Glutamatergic neuron (in vitro differentiated cells): Measurements from ENCODE around the gene MICU2. TPM values are rescaled to one million over a fixed set of nuclear protein-coding genes. Genes with fewer than 3 reads are reported as not detected.

Experiments
- DNase-seq: peaks from one replicate; pipeline ENCODE4 v3.0.0; 2022
- H3K27ac Mint-ChIP-seq: one replicate; pipeline ENCODE4 v1.8.0; 2020; ENCODE audit warnings: mild to moderate bottlenecking, mixed read lengths, inconsistent platforms; ENCODE audit not compliant: unreplicated experiment
- H3K27me3 Mint-ChIP-seq: one replicate; pipeline ENCODE4 v1.8.0; 2020; ENCODE audit warnings: mild to moderate bottlenecking, moderate library complexity, mixed read lengths, inconsistent platforms; ENCODE audit not compliant: unreplicated experiment
- H3K36me3 Mint-ChIP-seq: one replicate; pipeline ENCODE4 v1.8.0; 2020; ENCODE audit warnings: mild to moderate bottlenecking, mixed read lengths, inconsistent platforms; ENCODE audit not compliant: unreplicated experiment
- H3K4me1 Mint-ChIP-seq: one replicate; pipeline ENCODE4 v1.8.0; 2020; ENCODE audit warnings: mild to moderate bottlenecking, low read depth, mixed read lengths, inconsistent platforms; ENCODE audit not compliant: unreplicated experiment
- H3K4me3 Mint-ChIP-seq: one replicate; pipeline ENCODE4 v1.8.0; 2020; ENCODE audit warnings: mild to moderate bottlenecking, mixed read lengths, inconsistent platforms; ENCODE audit not compliant: unreplicated experiment
- H3K9me3 Mint-ChIP-seq: one replicate; pipeline ENCODE4 v1.8.0; 2020; ENCODE audit warnings: mild to moderate bottlenecking, moderate library complexity, mixed read lengths, inconsistent platforms; ENCODE audit not compliant: unreplicated experiment
- CTCF ChIP-seq: fragments of 200-600 bp; sonication (generic); IDR thresholded peaks from one replicate; pipeline ENCODE4 v1.5.0; 2021; ENCODE audit not compliant: partially characterized antibody, unreplicated experiment
- total RNA-seq: library from RNA; stranded (reverse); fragmentation: NEBNext Ultra II Directional; extraction: Animal tissue kit (Norgen Biotek cat#: 25700); gene quantifications from one replicate; pipeline ENCODE4 v1.2.1, GENCODE V29; 2021; ENCODE audit not compliant: unreplicated experiment

The MICU2 gene
- total RNA-seq, 1 donor from 2014 or later = 37.2 TPM

GRCh38 chr13:21584973-21585592 lies 18.9 kb downstream of the MICU2 start:
- Mint-ChIP-seq H3K9me3 (peaks cover 2% of the 10 kb centered on the region), H3K4me3 (no peak overlapping the region), H3K4me1 (peaks cover 3% of the 10 kb centered on the region), H3K27ac (no peak overlapping the region), H3K36me3 (no peaks in the 10 kb centered on the region), H3K27me3 (peaks cover 2% of the 10 kb centered on the region)
- no peak for DNase-seq
- no peak for TF ChIP-seq CTCF

- no peak for TF ChIP-seq CTCF
- peaks cover 2% of the 10 kb centered on the region for H3K27me3 Mint-ChIP-seq
- no peak for DNase-seq
- no peaks in the 10 kb centered on the region for H3K36me3 Mint-ChIP-seq
- H3K9me3 Mint-ChIP-seq = peaks cover 2% of the 10 kb centered on the region
- H3K4me1 Mint-ChIP-seq = peaks cover under 1% of the 10 kb centered on the region
- H3K4me3 Mint-ChIP-seq = no peak overlapping the region
- H3K27ac Mint-ChIP-seq = no peak overlapping the region
Measured at GRCh38 chr13:21583478-21583877, 20.5 kb downstream of the MICU2 start.

- Mint-ChIP-seq H3K27me3 (no peaks in the 10 kb centered on the region), H3K27ac (no peak overlapping the region)
Measured at GRCh38 chr13:21580736-21581135, 23.2 kb downstream of the MICU2 start.

GRCh38 chr13:21579754-21580316 lies 24.1 kb downstream of the MICU2 start:
- no peak overlapping the region for H3K4me3 Mint-ChIP-seq
- no peaks in the 10 kb centered on the region for H3K36me3 Mint-ChIP-seq
- H3K27me3 Mint-ChIP-seq = no peaks in the 10 kb centered on the region
- TF ChIP-seq CTCF = no peak
- no peak overlapping the region for H3K27ac Mint-ChIP-seq
- peaks cover 2% of the 10 kb centered on the region for H3K9me3 Mint-ChIP-seq
- no peaks in the 10 kb centered on the region for H3K4me1 Mint-ChIP-seq
- no peak for DNase-seq

More at GRCh38 chr13:21580736-21581135, 23.2 kb downstream of the MICU2 start:
- Mint-ChIP-seq H3K4me3 (no peak overlapping the region), H3K9me3 (peaks cover 2% of the 10 kb centered on the region), H3K36me3 (no peaks in the 10 kb centered on the region), H3K4me1 (no peaks in the 10 kb centered on the region)
- TF ChIP-seq CTCF = no peak
- DNase-seq = no peak

GRCh38 chr13:21578748-21579147 lies 25.2 kb downstream of the MICU2 start:
- TF ChIP-seq CTCF = no peak
- no peak overlapping the region for H3K27ac Mint-ChIP-seq
- peaks cover 2% of the 10 kb centered on the region for H3K9me3 Mint-ChIP-seq
- no peaks in the 10 kb centered on the region for H3K27me3 Mint-ChIP-seq
- H3K4me1 Mint-ChIP-seq = no peaks in the 10 kb centered on the region
- H3K36me3 Mint-ChIP-seq = no peaks in the 10 kb centered on the region
- H3K4me3 Mint-ChIP-seq = no peak overlapping the region
- no peak for DNase-seq
